Mucosa of stomach (tissue), 1 donor: ENCODE measurements around the gene KBTBD7.

Experiments
- H3K27me3 ChIP-seq: one replicate; pipeline ENCODE4 v1.7.0; 2013; ENCODE audit warnings: mild to moderate bottlenecking, low read length; ENCODE audit not compliant: control insufficient read depth, insufficient read depth
- H3K36me3 ChIP-seq: one replicate; pipeline ENCODE4 v1.7.0; 2013; ENCODE audit warnings: low read length; ENCODE audit not compliant: control insufficient read depth, insufficient read depth
- H3K4me1 ChIP-seq: one replicate; pipeline ENCODE4 v1.7.0; 2013; ENCODE audit warnings: mild to moderate bottlenecking, low read length; ENCODE audit not compliant: control insufficient read depth, insufficient read depth
- H3K4me3 ChIP-seq: one replicate; pipeline ENCODE4 v1.7.0; 2013; ENCODE audit warnings: low read length
- H3K9ac ChIP-seq: one replicate; pipeline ENCODE4 v1.7.0; 2013; ENCODE audit warnings: mild to moderate bottlenecking, low read length, moderate library complexity
- H3K9me3 ChIP-seq: one replicate; pipeline ENCODE4 v1.7.0; 2013; ENCODE audit warnings: mild to moderate bottlenecking, low read length, moderate library complexity; ENCODE audit not compliant: control insufficient read depth
- donor health status: Pancreatic carcinoma.

KBTBD7 gene

DNA sequence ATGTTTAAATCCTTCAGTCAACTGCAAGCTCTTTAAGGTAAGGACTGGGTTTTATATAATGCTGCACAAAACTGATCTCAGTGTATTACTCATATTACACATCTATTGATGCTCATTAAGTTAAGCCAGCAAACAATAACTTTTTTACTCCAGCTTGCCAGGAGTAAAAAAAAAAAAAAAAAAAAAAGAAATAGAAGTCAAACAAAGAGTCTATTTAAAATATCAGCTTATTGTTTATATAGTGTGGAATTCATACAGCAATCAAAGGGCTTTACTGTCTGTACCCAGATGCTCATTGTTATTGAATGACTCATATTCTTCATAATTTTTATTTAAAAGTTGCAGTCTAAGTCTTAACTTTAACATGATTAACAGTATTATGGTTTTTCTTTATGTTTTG is 21.8 kb upstream of the KBTBD7 start:
- Histone ChIP-seq H3K27me3 (no peaks in the 10 kb centered on the region), H3K36me3 (no peaks in the 10 kb centered on the region), H3K9ac (no peak overlapping the region), H3K4me1 (no peaks in the 10 kb centered on the region), H3K4me3 (no peak overlapping the region), H3K9me3 (no peaks in the 10 kb centered on the region)

GRCh38 chr13:41213919-41214318 is 19.6 kb upstream of the KBTBD7 start:
- no peaks in the 10 kb centered on the region for H3K4me1 ChIP-seq
- no peaks in the 10 kb centered on the region for H3K27me3 ChIP-seq
- H3K36me3 ChIP-seq: no peaks in the 10 kb centered on the region
- no peak overlapping the region for H3K4me3 ChIP-seq
- no peak overlapping the region for H3K9ac ChIP-seq
- H3K9me3 ChIP-seq: no peaks in the 10 kb centered on the region

- Histone ChIP-seq H3K4me3 (no peak overlapping the region), H3K27me3 (no peaks in the 10 kb centered on the region), H3K9me3 (no peaks in the 10 kb centered on the region), H3K36me3 (no peaks in the 10 kb centered on the region), H3K4me1 (no peaks in the 10 kb centered on the region), H3K9ac (no peak overlapping the region)
These were observed 18.9 kb upstream of the KBTBD7 start for GRCh38 chr13:41213316-41213715.

- Histone ChIP-seq H3K27me3 (no peaks in the 10 kb centered on the region), H3K4me1 (no peaks in the 10 kb centered on the region), H3K36me3 (no peaks in the 10 kb centered on the region), H3K9ac (no peak overlapping the region), H3K4me3 (no peak overlapping the region), H3K9me3 (no peaks in the 10 kb centered on the region)
These were observed 18.5 kb upstream of the KBTBD7 start for GRCh38 chr13:41212881-41213280.

DNA sequence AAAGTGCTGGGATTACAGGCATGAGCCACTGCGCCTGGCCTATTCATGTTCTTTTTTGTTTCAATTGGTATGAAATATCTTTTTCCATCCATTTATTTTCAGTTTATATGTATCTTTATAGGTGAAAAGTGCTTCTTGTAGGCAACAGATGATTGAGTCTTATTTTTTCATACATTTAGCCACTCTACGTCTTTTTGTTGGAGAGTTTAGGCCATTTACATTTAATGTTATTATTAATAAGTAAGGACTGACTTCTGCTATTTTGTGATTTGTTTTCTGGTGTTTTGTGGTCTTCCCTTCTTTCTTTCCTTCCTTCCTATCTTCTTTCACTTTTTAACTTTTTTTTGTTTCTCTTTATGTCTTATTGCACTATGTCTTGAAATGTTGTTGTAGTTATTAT is 16.7 kb upstream of the KBTBD7 start:
- Histone ChIP-seq H3K4me3 (no peak overlapping the region), H3K36me3 (no peaks in the 10 kb centered on the region), H3K9ac (no peak overlapping the region), H3K4me1 (no peaks in the 10 kb centered on the region), H3K9me3 (no peaks in the 10 kb centered on the region), H3K27me3 (no peaks in the 10 kb centered on the region)

GRCh38 chr13:41206467-41206866 is 12.1 kb upstream of the KBTBD7 start:
- Histone ChIP-seq H3K9ac (no peak overlapping the region), H3K4me1 (no peaks in the 10 kb centered on the region), H3K36me3 (no peaks in the 10 kb centered on the region), H3K9me3 (no peaks in the 10 kb centered on the region), H3K27me3 (no peaks in the 10 kb centered on the region), H3K4me3 (no peak overlapping the region)

GRCh38 chr13:41203810-41204209 is 9.4 kb upstream of the KBTBD7 start:
- H3K4me3 ChIP-seq: no peak overlapping the region
- no peaks in the 10 kb centered on the region for H3K36me3 ChIP-seq
- H3K4me1 ChIP-seq: no peaks in the 10 kb centered on the region
- no peaks in the 10 kb centered on the region for H3K27me3 ChIP-seq
- no peaks in the 10 kb centered on the region for H3K9me3 ChIP-seq
- no peak overlapping the region for H3K9ac ChIP-seq

GRCh38 chr13:41200126-41200525 is 5.8 kb upstream of the KBTBD7 start:
- Histone ChIP-seq H3K27me3 (no peaks in the 10 kb centered on the region), H3K4me1 (no peaks in the 10 kb centered on the region), H3K9me3 (no peaks in the 10 kb centered on the region), H3K9ac (no peak overlapping the region), H3K36me3 (no peaks in the 10 kb centered on the region), H3K4me3 (no peak overlapping the region)

- Histone ChIP-seq H3K27me3 (no peaks in the 10 kb centered on the region), H3K4me1 (no peaks in the 10 kb centered on the region), H3K4me3 (no peak overlapping the region)
These were observed 5.2 kb upstream of the KBTBD7 start for GRCh38 chr13:41199526-41199925.

GRCh38 chr13:41199079-41199478 is 4.7 kb upstream of the KBTBD7 start:
- H3K9me3 ChIP-seq: no peaks in the 10 kb centered on the region
- H3K4me3 ChIP-seq: no peak overlapping the region
- no peaks in the 10 kb centered on the region for H3K36me3 ChIP-seq
- no peaks in the 10 kb centered on the region for H3K4me1 ChIP-seq
- H3K27me3 ChIP-seq: no peaks in the 10 kb centered on the region
- H3K9ac ChIP-seq: no peak overlapping the region

More at GRCh38 chr13:41199526-41199925, 5.2 kb upstream of the KBTBD7 start:
- no peaks in the 10 kb centered on the region for H3K36me3 ChIP-seq
- no peaks in the 10 kb centered on the region for H3K9me3 ChIP-seq
- H3K9ac ChIP-seq: no peak overlapping the region

GRCh38 chr13:41196620-41197019 is 2.3 kb upstream of the KBTBD7 start:
- no peak overlapping the region for H3K9ac ChIP-seq
- H3K4me3 ChIP-seq: no peak overlapping the region
- no peaks in the 10 kb centered on the region for H3K9me3 ChIP-seq

DNA sequence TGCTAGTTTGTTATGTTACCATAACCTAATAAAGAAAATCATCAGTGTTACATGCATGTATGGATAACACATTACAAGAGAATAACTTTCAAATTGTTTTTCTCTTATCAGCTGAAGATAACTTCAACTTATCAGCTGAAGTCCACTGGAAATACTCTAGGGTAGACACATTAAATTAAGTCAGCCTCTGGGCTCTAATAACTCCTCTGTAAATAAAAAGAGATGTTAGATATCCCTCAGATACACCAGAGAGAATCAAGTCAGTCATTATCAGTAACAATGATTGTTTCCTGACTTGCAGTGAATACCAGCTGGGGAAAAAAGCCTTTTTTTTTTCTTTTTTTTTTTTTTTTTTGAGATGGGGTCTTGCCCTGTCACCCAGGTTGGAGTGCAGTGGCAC is 1.6 kb upstream of the KBTBD7 start:
- H3K9me3 ChIP-seq: no peaks in the 10 kb centered on the region
- no peak overlapping the region for H3K4me3 ChIP-seq
- H3K27me3 ChIP-seq: no peaks in the 10 kb centered on the region
- no peaks in the 10 kb centered on the region for H3K36me3 ChIP-seq
- H3K9ac ChIP-seq: no peak overlapping the region
- H3K4me1 ChIP-seq: no peaks in the 10 kb centered on the region

More at GRCh38 chr13:41196620-41197019, 2.3 kb upstream of the KBTBD7 start:
- no peaks in the 10 kb centered on the region for H3K27me3 ChIP-seq
- no peaks in the 10 kb centered on the region for H3K4me1 ChIP-seq
- H3K36me3 ChIP-seq: no peaks in the 10 kb centered on the region

DNA sequence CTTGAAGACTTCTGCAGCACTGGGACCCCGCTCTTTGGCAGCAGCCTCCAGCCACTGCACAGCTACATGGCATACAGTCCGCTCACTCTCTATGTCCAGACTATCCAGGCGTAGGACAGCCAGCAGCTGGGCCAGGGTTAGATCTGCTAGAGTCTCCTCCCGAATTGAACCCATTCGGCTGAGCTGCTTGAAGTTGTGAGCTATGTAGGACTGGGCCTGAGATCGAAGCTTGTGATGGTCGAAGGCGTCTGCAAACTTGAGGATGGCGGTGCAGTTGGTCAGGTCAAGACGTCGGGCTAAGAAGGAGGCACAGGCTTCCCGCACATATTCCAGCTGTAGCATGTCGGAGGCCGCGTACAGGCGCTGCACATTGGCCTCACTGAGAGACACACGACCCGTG is 900 bp downstream of the KBTBD7 start:
- no peaks in the 10 kb centered on the region for H3K27me3 ChIP-seq
- no peak overlapping the region for H3K9ac ChIP-seq
- no peaks in the 10 kb centered on the region for H3K36me3 ChIP-seq
- H3K9me3 ChIP-seq: no peaks in the 10 kb centered on the region
- no peaks in the 10 kb centered on the region for H3K4me1 ChIP-seq
- H3K4me3 ChIP-seq: peak overlapping the region; percentile 73
